Measurements from ENCODE around the gene CLPSL2.
"Not testable (repeated sequence)": the region's sequence is repeated elsewhere in the genome, so short reads cannot be mapped to it uniquely, and the experiment has no call there.

CLPSL2 gene

GRCh38 chr6:35776364-35777215 is at the start of gene CLPSL2:
CLPSL2 (plus strand) TSS chr6:35776598; CDS start chr6:35776619, 21 bp downstream.
- DNase-seq: no peak

GRCh38 chr6:35727231-35727934 is 49.0 kb upstream of the CLPSL2 start:
- DNase-seq: peak; percentile 59

GRCh38 chr6:35727935-35728682 is 48.3 kb upstream of the CLPSL2 start:
- DNase-seq: peak; percentile 92

- DNase-seq: peak; percentile 47
Measured at GRCh38 chr6:35728683-35729678, 47.4 kb upstream of the CLPSL2 start.

- DNase-seq: peak; percentile 11
Measured at GRCh38 chr6:35729722-35730121, 46.7 kb upstream of the CLPSL2 start.

GRCh38 chr6:35730745-35731413 is 45.5 kb upstream of the CLPSL2 start:
- DNase-seq: no peak

- peak; percentile 96 for DNase-seq
Measured at GRCh38 chr6:35731414-35731735, 45.0 kb upstream of the CLPSL2 start.

- DNase-seq: peak; percentile 95
Measured at GRCh38 chr6:35731736-35732532, 44.5 kb upstream of the CLPSL2 start.

- no peak for DNase-seq
Measured at GRCh38 chr6:35733633-35734032, 42.8 kb upstream of the CLPSL2 start.

GRCh38 chr6:35734319-35734718 is 42.1 kb upstream of the CLPSL2 start:
- not testable (repeated sequence) for DNase-seq

GRCh38 chr6:35735452-35735851 is 40.9 kb upstream of the CLPSL2 start:
- no peak for DNase-seq

GRCh38 chr6:35736253-35736894 is 40.0 kb upstream of the CLPSL2 start:
- peak; percentile 89 for DNase-seq

GRCh38 chr6:35736982-35737412 is 39.4 kb upstream of the CLPSL2 start, which contains the start of gene ARMC12:
ARMC12 (plus strand) TSS chr6:35737032; CDS start chr6:35737109, 77 bp downstream.
- no peak for DNase-seq

GRCh38 chr6:35737413-35738211 is 38.8 kb upstream of the CLPSL2 start:
- DNase-seq: peak; percentile 77

- DNase-seq: no peak
Measured at GRCh38 chr6:35739645-35740524, 36.5 kb upstream of the CLPSL2 start.

GRCh38 chr6:35742842-35743241 is 33.6 kb upstream of the CLPSL2 start:
- no peak for DNase-seq

GRCh38 chr6:35745509-35745908 is 30.9 kb upstream of the CLPSL2 start:
- no peak for DNase-seq

- no peak for DNase-seq
Measured at GRCh38 chr6:35746516-35746915, 29.9 kb upstream of the CLPSL2 start.

Measured in activated CD4-positive, alpha-beta T cell treated with anti-CD3 and anti-CD28 coated beads, Interleukin-2, Interleukin-6, amounts not matched to agents 100 ng/mL and 50 ng/mL, durations not matched to agents 16 hours and 8 hours (primary cell).